GM23338 (cell line): ENCODE results near the gene SHF. TPM values are rescaled to one million over a fixed set of nuclear protein-coding genes. Genes with fewer than 3 reads are reported as not detected.
A peak's percentile ranks its signal among the peaks of the same experiment; 100 is the strongest.

Experiments
- ATAC-seq: fragments of 200-7000 bp; cut with Tn5 transposase; 3 replicates; pipeline ENCODE4 v1.9.1; 2020
- DNase-seq: peaks from one replicate; pipeline ENCODE4 v3.0.0-alpha.2; 2015; ENCODE audit warnings: low spot score
- H2AFZ ChIP-seq: fragments of 200-600 bp; sonication (generic); 2 replicates; pipeline ENCODE4 v1.8.0; 2016; ENCODE audit warnings: antibody characterized with exemption, mild to moderate bottlenecking, moderate library complexity
- H3F3A ChIP-seq: fragments of 200-600 bp; sonication (generic); replicated peaks from 2 replicates; pipeline ENCODE4 v1.8.0; 2017; ENCODE audit warnings: antibody characterized with exemption, mixed run types, low read depth
- H3K27ac ChIP-seq: fragments of 200-600 bp; sonication (generic); 2 replicates; pipeline ENCODE4 v1.6.1; 2016; ENCODE audit warnings: low read depth
- H3K27me3 ChIP-seq: fragments of 200-600 bp; sonication (generic); 2 replicates; pipeline ENCODE4 v1.8.0; 2016; ENCODE audit warnings: mild to moderate bottlenecking, mixed run types, moderate library complexity; ENCODE audit not compliant: insufficient read depth
- H3K36me3 ChIP-seq: fragments of 200-600 bp; sonication (generic); 2 replicates; pipeline ENCODE4 v1.8.0; 2016; ENCODE audit warnings: mild to moderate bottlenecking; ENCODE audit not compliant: insufficient read depth
- H3K4me1 ChIP-seq: fragments of 200-600 bp; sonication (generic); 2 replicates; pipeline ENCODE4 v1.8.0; 2016; ENCODE audit warnings: mild to moderate bottlenecking, moderate library complexity; ENCODE audit not compliant: insufficient read depth
- H3K4me2 ChIP-seq: fragments of 200-600 bp; sonication (generic); 2 replicates; pipeline ENCODE4 v1.7.1; 2017; ENCODE audit warnings: mixed run types
- H3K4me3 ChIP-seq: fragments of 200-600 bp; sonication (generic); 2 replicates; pipeline ENCODE4 v1.6.1; 2016; ENCODE audit warnings: mixed run types
- H3K79me2 ChIP-seq: fragments of 200-600 bp; sonication (generic); replicated peaks from 2 replicates; pipeline ENCODE4 v1.8.0; 2017; ENCODE audit warnings: mild to moderate bottlenecking; ENCODE audit not compliant: insufficient read depth
- H3K9me2 ChIP-seq: fragments of 200-600 bp; sonication (generic); 2 replicates; pipeline ENCODE4 v1.8.0; 2017; ENCODE audit not compliant: insufficient read depth
- H4K20me1 ChIP-seq: fragments of 200-600 bp; sonication (generic); replicated peaks from 2 replicates; pipeline ENCODE4 v1.8.0; 2017; ENCODE audit warnings: mild to moderate bottlenecking; ENCODE audit not compliant: insufficient read depth
- H3K27ac Mint-ChIP-seq: 2 replicates; pipeline ENCODE4 v1.8.0; 2020; ENCODE audit warnings: inconsistent platforms, mild to moderate bottlenecking, moderate library complexity, mixed read lengths
- H3K27me3 Mint-ChIP-seq: 3 replicates; pipeline ENCODE4 v1.8.0; 2022; ENCODE audit warnings: low read depth, mild to moderate bottlenecking, moderate library complexity, mixed read lengths, inconsistent platforms; ENCODE audit not compliant: insufficient read depth, poor library complexity
- H3K36me3 Mint-ChIP-seq: 3 replicates; pipeline ENCODE4 v1.8.0; 2021; ENCODE audit warnings: low read depth, mild to moderate bottlenecking, inconsistent platforms, moderate library complexity, mixed read lengths
- H3K4me1 Mint-ChIP-seq: 3 replicates; pipeline ENCODE4 v1.8.0; 2020; ENCODE audit warnings: mild to moderate bottlenecking, inconsistent platforms, mixed read lengths
- H3K4me3 Mint-ChIP-seq: 3 replicates; pipeline ENCODE4 v1.8.0; 2021; ENCODE audit warnings: moderate library complexity, mild to moderate bottlenecking, inconsistent platforms, mixed read lengths
- H3K9me3 Mint-ChIP-seq: 3 replicates; pipeline ENCODE4 v1.8.0; 2020; ENCODE audit warnings: moderate library complexity, mild to moderate bottlenecking, inconsistent platforms, mixed read lengths
- CREB1 ChIP-seq: fragments of 250-450 bp; sonication (Bioruptor Pico); IDR thresholded peaks from 2 replicates; pipeline ENCODE4 v1.5.0; 2020; ENCODE audit warnings: low read depth, mild to moderate bottlenecking, moderate library complexity
- EZH2 ChIP-seq: fragments of 200-600 bp; sonication (generic); IDR thresholded peaks from one replicate; pipeline ENCODE4 v1.8.0; 2017; ENCODE audit warnings: antibody characterized with exemption, mild to moderate bottlenecking, low read depth; ENCODE audit not compliant: unreplicated experiment
- NANOG ChIP-seq: IDR thresholded peaks from 2 replicates; pipeline ENCODE4 v1.6.1; 2016; ENCODE audit warnings: antibody characterized with exemption, borderline replicate concordance
- POLR2AphosphoS5 ChIP-seq: IDR thresholded peaks from 2 replicates; pipeline ENCODE4 v1.6.1; 2016; ENCODE audit warnings: antibody characterized with exemption, low read depth
- polyA plus RNA-seq: library from polyadenylated mRNA; unstranded; fragments of >200 nt; fragmentation: Nextera tagmentation; extraction: Ambion mirVana; gene quantifications from 2 replicates; pipeline ENCODE4 v1.2.1, GENCODE V29; 2016
- total RNA-seq: library from RNA; depleted of rRNA; stranded (reverse); fragments of >200 nt; shearing (Covaris generic); gene quantifications from 2 replicates; pipeline ENCODE4 v1.2.3, GENCODE V29; 2014
- TF ChIP-seq, protein P1 (sequence below): IDR thresholded peaks from one replicate; pipeline ENCODE4 v1.6.1; 2018; ENCODE audit warnings: antibody characterized with exemption; ENCODE audit not compliant: unreplicated experiment
- TF ChIP-seq, protein P2 (sequence below), 2 experiments: fragments of 200-600 bp in 1 of 2; sonication (generic) in 1 of 2; conservative IDR thresholded peaks; 2 replicates each; pipeline versions ENCODE4 v1.5.1 to v1.6.1; 2016 to 2017; ENCODE audit warnings: antibody characterized with exemption in 2 of 2, low read depth in 2 of 2, mild to moderate bottlenecking in 2 of 2, moderate library complexity in 1 of 2
- TF ChIP-seq, protein P3 (sequence below): fragments of 250-450 bp; sonication (Bioruptor Pico); IDR thresholded peaks from 2 replicates; pipeline ENCODE4 v1.5.0; 2020; ENCODE audit warnings: mild to moderate bottlenecking, moderate library complexity
- TF ChIP-seq, protein P4 (sequence below): IDR thresholded peaks from 2 replicates; pipeline ENCODE4 v1.6.1; 2016; ENCODE audit warnings: antibody characterized with exemption

The SHF gene
- total and polyA plus RNA-seq, 2 experiments from 2014 or later = 5.8 to 15.6 TPM

DNA sequence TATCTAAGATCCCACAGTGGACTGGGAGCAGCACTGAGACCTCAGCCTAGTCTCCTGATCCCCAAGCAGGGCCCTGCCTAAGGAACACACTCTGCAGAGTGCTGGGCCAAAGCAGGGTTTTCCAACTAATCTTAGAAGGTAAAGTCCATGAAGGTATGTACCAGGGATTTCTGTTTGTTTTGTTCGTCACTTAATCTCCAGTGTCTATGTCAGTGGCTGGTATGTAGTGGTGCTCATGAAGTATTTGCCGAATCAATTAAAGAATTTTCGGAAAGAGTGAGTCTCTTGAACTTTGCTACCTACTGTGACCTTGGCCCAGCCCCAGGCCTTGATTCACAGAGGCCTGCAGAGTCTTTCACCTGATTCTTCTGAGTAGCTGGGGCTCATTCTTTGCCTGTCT, 56.3 kb downstream of the SHF start (continued):
- TF ChIP-seq, protein P1, sequence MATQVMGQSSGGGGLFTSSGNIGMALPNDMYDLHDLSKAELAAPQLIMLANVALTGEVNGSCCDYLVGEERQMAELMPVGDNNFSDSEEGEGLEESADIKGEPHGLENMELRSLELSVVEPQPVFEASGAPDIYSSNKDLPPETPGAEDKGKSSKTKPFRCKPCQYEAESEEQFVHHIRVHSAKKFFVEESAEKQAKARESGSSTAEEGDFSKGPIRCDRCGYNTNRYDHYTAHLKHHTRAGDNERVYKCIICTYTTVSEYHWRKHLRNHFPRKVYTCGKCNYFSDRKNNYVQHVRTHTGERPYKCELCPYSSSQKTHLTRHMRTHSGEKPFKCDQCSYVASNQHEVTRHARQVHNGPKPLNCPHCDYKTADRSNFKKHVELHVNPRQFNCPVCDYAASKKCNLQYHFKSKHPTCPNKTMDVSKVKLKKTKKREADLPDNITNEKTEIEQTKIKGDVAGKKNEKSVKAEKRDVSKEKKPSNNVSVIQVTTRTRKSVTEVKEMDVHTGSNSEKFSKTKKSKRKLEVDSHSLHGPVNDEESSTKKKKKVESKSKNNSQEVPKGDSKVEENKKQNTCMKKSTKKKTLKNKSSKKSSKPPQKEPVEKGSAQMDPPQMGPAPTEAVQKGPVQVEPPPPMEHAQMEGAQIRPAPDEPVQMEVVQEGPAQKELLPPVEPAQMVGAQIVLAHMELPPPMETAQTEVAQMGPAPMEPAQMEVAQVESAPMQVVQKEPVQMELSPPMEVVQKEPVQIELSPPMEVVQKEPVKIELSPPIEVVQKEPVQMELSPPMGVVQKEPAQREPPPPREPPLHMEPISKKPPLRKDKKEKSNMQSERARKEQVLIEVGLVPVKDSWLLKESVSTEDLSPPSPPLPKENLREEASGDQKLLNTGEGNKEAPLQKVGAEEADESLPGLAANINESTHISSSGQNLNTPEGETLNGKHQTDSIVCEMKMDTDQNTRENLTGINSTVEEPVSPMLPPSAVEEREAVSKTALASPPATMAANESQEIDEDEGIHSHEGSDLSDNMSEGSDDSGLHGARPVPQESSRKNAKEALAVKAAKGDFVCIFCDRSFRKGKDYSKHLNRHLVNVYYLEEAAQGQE = no peak
- TF ChIP-seq NANOG (no peak), CREB1 (CRISPR knock-in tag) (no peak)
- TF ChIP-seq, protein P2, sequence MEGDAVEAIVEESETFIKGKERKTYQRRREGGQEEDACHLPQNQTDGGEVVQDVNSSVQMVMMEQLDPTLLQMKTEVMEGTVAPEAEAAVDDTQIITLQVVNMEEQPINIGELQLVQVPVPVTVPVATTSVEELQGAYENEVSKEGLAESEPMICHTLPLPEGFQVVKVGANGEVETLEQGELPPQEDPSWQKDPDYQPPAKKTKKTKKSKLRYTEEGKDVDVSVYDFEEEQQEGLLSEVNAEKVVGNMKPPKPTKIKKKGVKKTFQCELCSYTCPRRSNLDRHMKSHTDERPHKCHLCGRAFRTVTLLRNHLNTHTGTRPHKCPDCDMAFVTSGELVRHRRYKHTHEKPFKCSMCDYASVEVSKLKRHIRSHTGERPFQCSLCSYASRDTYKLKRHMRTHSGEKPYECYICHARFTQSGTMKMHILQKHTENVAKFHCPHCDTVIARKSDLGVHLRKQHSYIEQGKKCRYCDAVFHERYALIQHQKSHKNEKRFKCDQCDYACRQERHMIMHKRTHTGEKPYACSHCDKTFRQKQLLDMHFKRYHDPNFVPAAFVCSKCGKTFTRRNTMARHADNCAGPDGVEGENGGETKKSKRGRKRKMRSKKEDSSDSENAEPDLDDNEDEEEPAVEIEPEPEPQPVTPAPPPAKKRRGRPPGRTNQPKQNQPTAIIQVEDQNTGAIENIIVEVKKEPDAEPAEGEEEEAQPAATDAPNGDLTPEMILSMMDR (conservative IDR thresholded peaks at IDR 0.05; ENCODE audit: low read depth in 2 of 2) = no peak

DNA sequence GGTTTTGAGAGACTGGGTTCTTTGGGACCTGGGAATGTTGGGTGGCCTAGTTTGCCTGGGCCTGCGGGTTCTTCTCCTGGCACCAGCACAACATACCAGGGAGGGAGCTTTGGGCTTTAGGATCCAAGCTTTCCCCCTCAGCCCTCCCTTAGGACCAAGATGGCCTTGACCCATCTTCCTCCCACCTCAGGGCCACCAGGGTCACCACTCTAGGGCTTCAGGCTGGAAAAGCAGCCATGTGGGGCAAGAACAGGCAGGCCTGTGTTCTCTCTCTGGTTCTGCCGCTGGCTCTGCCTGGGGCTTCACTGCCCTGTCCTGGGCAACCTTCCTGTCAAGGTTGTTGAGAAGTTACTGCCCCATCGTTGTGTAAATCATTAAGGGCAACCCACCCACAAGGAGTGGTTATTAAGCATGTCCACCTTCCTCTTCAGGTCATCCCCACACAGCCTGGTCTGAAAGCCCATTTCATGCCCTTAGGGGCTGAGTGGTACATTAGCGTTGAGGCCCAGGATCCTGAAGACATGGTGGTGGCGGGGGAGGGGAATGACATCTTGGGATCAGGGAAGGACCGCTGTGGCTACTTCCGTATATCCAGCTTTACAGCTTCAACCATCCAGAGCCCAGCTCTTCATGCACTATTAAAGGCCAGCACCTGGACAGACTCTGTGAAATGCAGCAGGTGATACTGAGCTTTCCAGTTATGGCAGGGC, 57.3 kb downstream of the SHF start:
- no peak overlapping the region for H3K27ac ChIP-seq
- no peak overlapping the region for H3K27ac Mint-ChIP-seq
- ATAC-seq (no peak), DNase-seq (peak; percentile 34)
- peaks cover 100% of the 10 kb centered on the region for H3K27me3 ChIP-seq
- H3K4me3 ChIP-seq = peak overlapping the region; percentile 63
- peak overlapping the region; percentile 60 for H3K4me3 Mint-ChIP-seq
- H3K36me3 ChIP-seq = no peaks in the 10 kb centered on the region
- H3K4me1 ChIP-seq = peaks cover 16% of the 10 kb centered on the region; the same call in 1 of the 2 replicates
- H3K4me2 ChIP-seq = peak overlapping the region; percentile 87
- H3K9me2 ChIP-seq = no peaks in the 10 kb centered on the region
- peak overlapping the region; percentile 95 for H2AFZ ChIP-seq
- H3F3A ChIP-seq = no peaks in the 10 kb centered on the region
- peaks cover 83% of the 10 kb centered on the region for H3K27me3 Mint-ChIP-seq
- H3K36me3 Mint-ChIP-seq = no peaks in the 10 kb centered on the region; the same call in 2 of the 3 replicates
- H3K4me1 Mint-ChIP-seq = peaks cover 5% of the 10 kb centered on the region; the same call in 2 of the 3 replicates
- no peaks in the 10 kb centered on the region; the same call in 1 of the 2 replicates for H4K20me1 ChIP-seq
- no peaks in the 10 kb centered on the region; the same call in 2 of the 3 replicates for H3K9me3 Mint-ChIP-seq
- H3K79me2 ChIP-seq = no peaks in the 10 kb centered on the region
- no peak for TF ChIP-seq POLR2AphosphoS5
- TF ChIP-seq, protein P3, sequence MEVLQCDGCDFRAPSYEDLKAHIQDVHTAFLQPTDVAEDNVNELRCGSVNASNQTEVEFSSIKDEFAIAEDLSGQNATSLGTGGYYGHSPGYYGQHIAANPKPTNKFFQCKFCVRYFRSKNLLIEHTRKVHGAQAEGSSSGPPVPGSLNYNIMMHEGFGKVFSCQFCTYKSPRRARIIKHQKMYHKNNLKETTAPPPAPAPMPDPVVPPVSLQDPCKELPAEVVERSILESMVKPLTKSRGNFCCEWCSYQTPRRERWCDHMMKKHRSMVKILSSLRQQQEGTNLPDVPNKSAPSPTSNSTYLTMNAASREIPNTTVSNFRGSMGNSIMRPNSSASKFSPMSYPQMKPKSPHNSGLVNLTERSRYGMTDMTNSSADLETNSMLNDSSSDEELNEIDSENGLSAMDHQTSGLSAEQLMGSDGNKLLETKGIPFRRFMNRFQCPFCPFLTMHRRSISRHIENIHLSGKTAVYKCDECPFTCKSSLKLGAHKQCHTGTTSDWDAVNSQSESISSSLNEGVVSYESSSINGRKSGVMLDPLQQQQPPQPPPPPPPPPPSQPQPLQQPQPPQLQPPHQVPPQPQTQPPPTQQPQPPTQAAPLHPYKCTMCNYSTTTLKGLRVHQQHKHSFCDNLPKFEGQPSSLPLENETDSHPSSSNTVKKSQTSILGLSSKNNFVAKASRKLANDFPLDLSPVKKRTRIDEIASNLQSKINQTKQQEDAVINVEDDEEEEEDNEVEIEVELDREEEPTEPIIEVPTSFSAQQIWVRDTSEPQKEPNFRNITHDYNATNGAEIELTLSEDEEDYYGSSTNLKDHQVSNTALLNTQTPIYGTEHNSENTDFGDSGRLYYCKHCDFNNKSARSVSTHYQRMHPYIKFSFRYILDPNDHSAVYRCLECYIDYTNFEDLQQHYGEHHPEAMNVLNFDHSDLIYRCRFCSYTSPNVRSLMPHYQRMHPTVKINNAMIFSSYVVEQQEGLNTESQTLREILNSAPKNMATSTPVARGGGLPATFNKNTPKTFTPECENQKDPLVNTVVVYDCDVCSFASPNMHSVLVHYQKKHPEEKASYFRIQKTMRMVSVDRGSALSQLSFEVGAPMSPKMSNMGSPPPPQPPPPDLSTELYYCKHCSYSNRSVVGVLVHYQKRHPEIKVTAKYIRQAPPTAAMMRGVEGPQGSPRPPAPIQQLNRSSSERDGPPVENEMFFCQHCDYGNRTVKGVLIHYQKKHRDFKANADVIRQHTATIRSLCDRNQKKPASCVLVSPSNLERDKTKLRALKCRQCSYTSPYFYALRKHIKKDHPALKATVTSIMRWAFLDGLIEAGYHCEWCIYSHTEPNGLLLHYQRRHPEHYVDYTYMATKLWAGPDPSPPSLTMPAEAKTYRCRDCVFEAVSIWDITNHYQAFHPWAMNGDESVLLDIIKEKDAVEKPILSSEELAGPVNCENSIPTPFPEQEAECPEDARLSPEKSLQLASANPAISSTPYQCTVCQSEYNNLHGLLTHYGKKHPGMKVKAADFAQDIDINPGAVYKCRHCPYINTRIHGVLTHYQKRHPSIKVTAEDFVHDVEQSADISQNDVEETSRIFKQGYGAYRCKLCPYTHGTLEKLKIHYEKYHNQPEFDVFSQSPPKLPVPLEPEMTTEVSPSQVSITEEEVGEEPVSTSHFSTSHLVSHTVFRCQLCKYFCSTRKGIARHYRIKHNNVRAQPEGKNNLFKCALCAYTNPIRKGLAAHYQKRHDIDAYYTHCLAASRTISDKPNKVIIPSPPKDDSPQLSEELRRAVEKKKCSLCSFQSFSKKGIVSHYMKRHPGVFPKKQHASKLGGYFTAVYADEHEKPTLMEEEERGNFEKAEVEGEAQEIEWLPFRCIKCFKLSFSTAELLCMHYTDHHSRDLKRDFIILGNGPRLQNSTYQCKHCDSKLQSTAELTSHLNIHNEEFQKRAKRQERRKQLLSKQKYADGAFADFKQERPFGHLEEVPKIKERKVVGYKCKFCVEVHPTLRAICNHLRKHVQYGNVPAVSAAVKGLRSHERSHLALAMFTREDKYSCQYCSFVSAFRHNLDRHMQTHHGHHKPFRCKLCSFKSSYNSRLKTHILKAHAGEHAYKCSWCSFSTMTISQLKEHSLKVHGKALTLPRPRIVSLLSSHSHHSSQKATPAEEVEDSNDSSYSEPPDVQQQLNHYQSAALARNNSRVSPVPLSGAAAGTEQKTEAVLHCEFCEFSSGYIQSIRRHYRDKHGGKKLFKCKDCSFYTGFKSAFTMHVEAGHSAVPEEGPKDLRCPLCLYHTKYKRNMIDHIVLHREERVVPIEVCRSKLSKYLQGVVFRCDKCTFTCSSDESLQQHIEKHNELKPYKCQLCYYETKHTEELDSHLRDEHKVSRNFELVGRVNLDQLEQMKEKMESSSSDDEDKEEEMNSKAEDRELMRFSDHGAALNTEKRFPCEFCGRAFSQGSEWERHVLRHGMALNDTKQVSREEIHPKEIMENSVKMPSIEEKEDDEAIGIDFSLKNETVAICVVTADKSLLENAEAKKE (CRISPR knock-in tag) = no peak
- TF ChIP-seq, protein P2 (conservative IDR thresholded peaks at IDR 0.05; ENCODE audit: low read depth in 2 of 2) = no peak
- TF ChIP-seq EZH2 = no peak
- no peak for TF ChIP-seq CREB1 (CRISPR knock-in tag)
- TF ChIP-seq, protein P4, sequence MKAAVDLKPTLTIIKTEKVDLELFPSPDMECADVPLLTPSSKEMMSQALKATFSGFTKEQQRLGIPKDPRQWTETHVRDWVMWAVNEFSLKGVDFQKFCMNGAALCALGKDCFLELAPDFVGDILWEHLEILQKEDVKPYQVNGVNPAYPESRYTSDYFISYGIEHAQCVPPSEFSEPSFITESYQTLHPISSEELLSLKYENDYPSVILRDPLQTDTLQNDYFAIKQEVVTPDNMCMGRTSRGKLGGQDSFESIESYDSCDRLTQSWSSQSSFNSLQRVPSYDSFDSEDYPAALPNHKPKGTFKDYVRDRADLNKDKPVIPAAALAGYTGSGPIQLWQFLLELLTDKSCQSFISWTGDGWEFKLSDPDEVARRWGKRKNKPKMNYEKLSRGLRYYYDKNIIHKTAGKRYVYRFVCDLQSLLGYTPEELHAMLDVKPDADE = no peak
